Measurements from ENCODE around the gene ATPAF1.

ATPAF1 gene

GRCh38 chr1:46643368-46643775, 24.8 kb downstream of the ATPAF1 start:
- DNase-seq (ENCODE audit: low read depth) = no peak
- no peak for TF ChIP-seq POLR2A (IDR thresholded peaks at IDR 0.05; ENCODE audit: extremely low read depth, insufficient read length)
- TF ChIP-seq, protein P1, sequence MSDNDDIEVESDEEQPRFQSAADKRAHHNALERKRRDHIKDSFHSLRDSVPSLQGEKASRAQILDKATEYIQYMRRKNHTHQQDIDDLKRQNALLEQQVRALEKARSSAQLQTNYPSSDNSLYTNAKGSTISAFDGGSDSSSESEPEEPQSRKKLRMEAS (IDR thresholded peaks at IDR 0.05; ENCODE audit: low read depth, low read length) = no peak
- TF ChIP-seq MYC (IDR thresholded peaks at IDR 0.05; ENCODE audit: low read depth, low read length) = no peak
- no peak for TF ChIP-seq CTCF (IDR thresholded peaks at IDR 0.05; ENCODE audit: low read depth, low read length)
- H3K4me3 ChIP-seq (ENCODE audit: low read depth, low read length) = no peak overlapping the region

GRCh38 chr1:46642115-46642680, 26.0 kb downstream of the ATPAF1 start:
- no peak for DNase-seq (ENCODE audit: low read depth)
- H3K4me3 ChIP-seq (ENCODE audit: low read depth, low read length) = no peak overlapping the region
- no peak for TF ChIP-seq MYC (IDR thresholded peaks at IDR 0.05; ENCODE audit: low read depth, low read length)
- no peak for TF ChIP-seq CTCF (IDR thresholded peaks at IDR 0.05; ENCODE audit: low read depth, low read length)
- TF ChIP-seq, protein P1 (IDR thresholded peaks at IDR 0.05; ENCODE audit: low read depth, low read length) = no peak
- TF ChIP-seq POLR2A (IDR thresholded peaks at IDR 0.05; ENCODE audit: extremely low read depth, insufficient read length) = no peak

DNA sequence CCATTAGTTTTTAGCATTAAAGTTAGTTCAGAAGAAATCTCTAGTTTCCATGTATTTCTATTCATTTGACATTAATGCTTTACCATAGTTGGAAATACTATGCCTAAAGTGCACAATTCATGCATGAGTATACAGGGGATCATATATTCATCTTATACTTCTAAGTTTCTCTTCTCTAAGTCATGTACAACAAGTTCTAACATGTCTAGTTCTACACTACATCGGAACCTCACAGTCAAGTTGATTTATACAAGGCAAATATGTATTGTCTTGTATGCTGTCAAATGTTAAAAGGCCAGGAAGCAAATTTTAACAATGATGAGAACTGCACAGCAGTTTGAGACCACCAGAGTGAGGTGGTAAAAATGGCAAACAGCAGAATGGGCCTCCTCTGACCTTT, 28.6 kb downstream of the ATPAF1 start:
- no peak for TF ChIP-seq MYC (IDR thresholded peaks at IDR 0.05; ENCODE audit: low read depth, low read length)
- TF ChIP-seq, protein P1 (IDR thresholded peaks at IDR 0.05; ENCODE audit: low read depth, low read length) = no peak
- TF ChIP-seq CTCF (IDR thresholded peaks at IDR 0.05; ENCODE audit: low read depth, low read length) = no peak
- no peak for TF ChIP-seq POLR2A (IDR thresholded peaks at IDR 0.05; ENCODE audit: extremely low read depth, insufficient read length)
- H3K4me3 ChIP-seq (ENCODE audit: low read depth, low read length) = no peak overlapping the region
- DNase-seq (ENCODE audit: low read depth) = no peak

- H3K4me3 ChIP-seq (ENCODE audit: low read depth, low read length) = no peak overlapping the region
- DNase-seq (ENCODE audit: low read depth) = no peak
- no peak for TF ChIP-seq POLR2A (IDR thresholded peaks at IDR 0.05; ENCODE audit: extremely low read depth, insufficient read length)
- TF ChIP-seq CTCF (IDR thresholded peaks at IDR 0.05; ENCODE audit: low read depth, low read length) = no peak
- TF ChIP-seq, protein P1 (IDR thresholded peaks at IDR 0.05; ENCODE audit: low read depth, low read length) = no peak
These were observed 29.2 kb downstream of the ATPAF1 start for GRCh38 chr1:46638921-46639320.

GRCh38 chr1:46637444-46638083, 30.6 kb downstream of the ATPAF1 start:
- DNase-seq (ENCODE audit: low read depth) = no peak
- no peak for TF ChIP-seq CTCF (IDR thresholded peaks at IDR 0.05; ENCODE audit: low read depth, low read length)
- no peak for TF ChIP-seq MYC (IDR thresholded peaks at IDR 0.05; ENCODE audit: low read depth, low read length)
- no peak for TF ChIP-seq POLR2A (IDR thresholded peaks at IDR 0.05; ENCODE audit: extremely low read depth, insufficient read length)
- TF ChIP-seq, protein P1 (IDR thresholded peaks at IDR 0.05; ENCODE audit: low read depth, low read length) = no peak
- H3K4me3 ChIP-seq (ENCODE audit: low read depth, low read length) = no peak overlapping the region

Data from NB4 (cell line).